Adrenal gland (tissue), 5 donors: ENCODE data around the gene RNF212.

Experiments used
- POLR2A ChIP-seq, 2 donors: fragments of 450-650 bp; IDR thresholded peaks; one replicate each; pipeline ENCODE4 v1.6.1; 2017; ENCODE audit warnings: antibody characterized with exemption in 2 of 2, mild to moderate bottlenecking in 2 of 2, moderate library complexity in 1 of 2
- TF ChIP-seq, protein P1 (sequence below), 6 experiments: fragments of 450-650 bp in 4 of 6; fragments of 200-600 bp in 2 of 6; sonication (generic) in 1 of 6; IDR thresholded peaks; 1 replicate in 5 of 6; 2 replicates in 1 of 6; pipeline versions ENCODE4 v1.5.1 to v1.8.0; 2016 to 2021; ENCODE audit warnings: antibody characterized with exemption in 6 of 6, mild to moderate bottlenecking in 2 of 6, moderate library complexity in 1 of 6
- donor health status: DM: no; HTN: no; CAD: no.

DNA sequence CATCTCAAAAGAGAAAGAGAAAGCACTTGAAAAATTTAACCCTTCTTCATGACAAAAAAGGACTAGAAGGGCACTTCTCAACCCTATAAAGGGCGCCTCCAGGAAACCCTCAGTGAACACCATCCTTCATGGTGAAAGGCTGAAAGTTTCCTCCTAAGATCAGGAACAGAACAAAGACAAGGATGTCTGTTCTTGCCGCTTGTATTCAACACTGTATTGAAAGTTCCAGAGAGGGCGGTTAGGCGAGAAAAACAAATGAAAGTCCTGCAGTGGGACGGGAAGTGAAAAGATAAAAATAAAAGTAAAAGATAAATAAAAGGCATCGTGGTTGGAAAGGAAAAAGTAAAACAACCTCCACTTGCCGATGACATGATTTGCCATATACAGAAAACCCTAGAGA, 50.9 kb downstream of the RNF212 start:
- TF ChIP-seq, protein P1, sequence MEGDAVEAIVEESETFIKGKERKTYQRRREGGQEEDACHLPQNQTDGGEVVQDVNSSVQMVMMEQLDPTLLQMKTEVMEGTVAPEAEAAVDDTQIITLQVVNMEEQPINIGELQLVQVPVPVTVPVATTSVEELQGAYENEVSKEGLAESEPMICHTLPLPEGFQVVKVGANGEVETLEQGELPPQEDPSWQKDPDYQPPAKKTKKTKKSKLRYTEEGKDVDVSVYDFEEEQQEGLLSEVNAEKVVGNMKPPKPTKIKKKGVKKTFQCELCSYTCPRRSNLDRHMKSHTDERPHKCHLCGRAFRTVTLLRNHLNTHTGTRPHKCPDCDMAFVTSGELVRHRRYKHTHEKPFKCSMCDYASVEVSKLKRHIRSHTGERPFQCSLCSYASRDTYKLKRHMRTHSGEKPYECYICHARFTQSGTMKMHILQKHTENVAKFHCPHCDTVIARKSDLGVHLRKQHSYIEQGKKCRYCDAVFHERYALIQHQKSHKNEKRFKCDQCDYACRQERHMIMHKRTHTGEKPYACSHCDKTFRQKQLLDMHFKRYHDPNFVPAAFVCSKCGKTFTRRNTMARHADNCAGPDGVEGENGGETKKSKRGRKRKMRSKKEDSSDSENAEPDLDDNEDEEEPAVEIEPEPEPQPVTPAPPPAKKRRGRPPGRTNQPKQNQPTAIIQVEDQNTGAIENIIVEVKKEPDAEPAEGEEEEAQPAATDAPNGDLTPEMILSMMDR (IDR thresholded peaks at IDR 0.05): no peak
- no peak for TF ChIP-seq POLR2A (IDR thresholded peaks at IDR 0.05)
